Thymus (tissue), 11 donors: ENCODE data around the gene PIH1D1. TPM values are rescaled to one million over a fixed set of nuclear protein-coding genes. Genes with fewer than 3 reads are reported as not detected.
A peak's percentile ranks its signal among the peaks of the same experiment; 100 is the strongest.
"Not testable (repeated sequence)": the region's sequence is repeated elsewhere in the genome, so short reads cannot be mapped to it uniquely, and the experiment has no call there.

Source experiments
- DNase-seq, 9 donors: peaks; one replicate each; pipeline ENCODE4 v3.0.0-alpha.2; 2013; ENCODE audit warnings: low spot score in 9 of 9, low read depth in 6 of 9, missing footprints in 1 of 9
- H3K27ac ChIP-seq, 2 donors: one replicate each; pipeline ENCODE4 v1.5.1; 2013; ENCODE audit warnings: control low read depth in 1 of 2, low read depth in 1 of 2, low read length in 1 of 2, mild to moderate bottlenecking in 1 of 2, moderate library complexity in 1 of 2
- H3K27me3 ChIP-seq, 2 donors: one replicate each; pipeline ENCODE4 v1.5.1; 2013; ENCODE audit warnings: low read length in 1 of 2; ENCODE audit not compliant: control insufficient read depth in 2 of 2, insufficient read depth in 1 of 2
- H3K36me3 ChIP-seq, 2 donors: one replicate each; pipeline ENCODE4 v1.5.1; 2013; ENCODE audit warnings: low read length in 1 of 2, mild to moderate bottlenecking in 1 of 2, moderate library complexity in 1 of 2; ENCODE audit not compliant: control insufficient read depth in 2 of 2, insufficient read depth in 2 of 2
- H3K4me1 ChIP-seq, 2 donors: one replicate each; pipeline ENCODE4 v1.5.1; 2013; ENCODE audit warnings: low read length in 2 of 2; ENCODE audit not compliant: control insufficient read depth in 2 of 2, insufficient read depth in 2 of 2
- H3K4me3 ChIP-seq, 2 donors: one replicate each; pipeline ENCODE4 v1.5.1; 2013; ENCODE audit warnings: low read length in 2 of 2, control low read depth in 1 of 2, mild to moderate bottlenecking in 1 of 2
- H3K9me3 ChIP-seq, 2 donors: one replicate each; pipeline ENCODE4 v1.5.1; 2013; ENCODE audit warnings: low read length in 1 of 2, mild to moderate bottlenecking in 1 of 2; ENCODE audit not compliant: control insufficient read depth in 2 of 2, insufficient read depth in 1 of 2
- WGBS: extraction: QIAGEN DNeasy Blood & Tissue Kit; methylation state at CpG from one replicate; pipeline ENCODE4 v1.1.7; 2013; 5-methylcytosine and 5-hydroxymethylcytosine counted together
- polyA plus RNA-seq: library from polyadenylated mRNA; stranded (reverse); fragments of 200-250 nt; gene quantifications from one replicate; pipeline ENCODE4 v1.2.3, GENCODE V29; 2013
- total RNA-seq: library from RNA; stranded (reverse); fragments of 120-200 nt; gene quantifications from one replicate; pipeline ENCODE4 v1.2.4, GENCODE V29; 2013
- donor health status: healthy.

PIH1D1 gene
- total and polyA plus RNA-seq, 2 donors = 99.1 to 130 TPM

- H3K4me1 ChIP-seq = peaks cover 16 to 37% of the 10 kb centered on the region in 2 donors
Measured at GRCh38 chr19:49453757-49454240, 2.2 kb upstream of the PIH1D1 start.

GRCh38 chr19:49453013-49453756 lies 1.6 kb upstream of the PIH1D1 start, which contains the start of gene ALDH16A1:
Gene ALDH16A1, plus strand, starts transcription at chr19:49453225. Its CDS starts 107 bp downstream, at chr19:49453332.
- Histone ChIP-seq H3K27me3 (no peaks in the 10 kb centered on the region), H3K9me3 (peaks cover 0 to 12% of the 10 kb centered on the region in 2 donors), H3K27ac (peak within 1 kb of the TSS; percentile 98 to 99), H3K4me3 (peak within 1 kb of the TSS; percentile 80 to 89), H3K4me1 (peaks cover 16 to 42% of the 10 kb centered on the region in 2 donors), H3K36me3 (peaks cover 16 to 36% of the 10 kb centered on the region in 2 donors)
- DNase-seq = peak; percentile 90 to 98 (median 96)
- under 1% methylated on average over 66 of the region's 66 CpGs for WGBS

More at GRCh38 chr19:49453757-49454240, 2.2 kb upstream of the PIH1D1 start:
- Histone ChIP-seq H3K9me3 (peaks cover 0 to 12% of the 10 kb centered on the region in 2 donors), H3K36me3 (peaks cover 16 to 34% of the 10 kb centered on the region in 2 donors), H3K27me3 (no peaks in the 10 kb centered on the region), H3K27ac (peak overlapping the region; percentile 94 to 98), H3K4me3 (peak overlapping the region; percentile 70 to 80)
- WGBS = 39% methylated on average over 10 of the region's 10 CpGs
- DNase-seq = no peak

- Histone ChIP-seq H3K4me3 (peak overlapping the region; percentile 89 to 95), H3K9me3 (peaks cover 0 to 12% of the 10 kb centered on the region in 2 donors), H3K36me3 (peaks cover 36 to 40% of the 10 kb centered on the region in 2 donors), H3K27me3 (no peaks in the 10 kb centered on the region), H3K4me1 (peaks cover 16 to 48% of the 10 kb centered on the region in 2 donors), H3K27ac (no peak overlapping the region)
- DNase-seq = no peak
- 92% methylated on average over 7 of the region's 7 CpGs for WGBS
Measured at GRCh38 chr19:49450405-49450804, 1.2 kb downstream of the PIH1D1 start.

DNA sequence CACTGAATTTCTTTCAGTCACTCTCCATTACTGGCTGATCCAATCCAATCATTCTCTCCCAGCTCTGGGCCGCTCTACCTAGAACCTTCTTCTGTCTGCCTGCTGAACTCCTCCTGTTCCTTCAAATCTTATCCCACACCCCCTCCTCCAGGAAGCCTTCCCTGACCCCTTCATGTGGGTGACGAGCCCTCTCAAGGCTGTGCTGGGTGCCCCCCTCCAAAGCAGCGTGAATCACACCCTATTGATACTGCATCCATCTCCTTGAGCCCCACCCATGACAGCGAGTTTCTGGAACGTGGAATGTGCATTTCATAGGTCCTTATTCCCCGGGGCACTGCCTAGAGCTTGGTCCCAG lies 3.2 kb downstream of the PIH1D1 start:
- Histone ChIP-seq H3K27ac (no peak overlapping the region), H3K9me3 (peaks cover 0 to 7% of the 10 kb centered on the region in 2 donors), H3K4me3 (no peak overlapping the region), H3K36me3 (peaks cover 36 to 39% of the 10 kb centered on the region in 2 donors), H3K27me3 (no peaks in the 10 kb centered on the region), H3K4me1 (peaks cover 10 to 39% of the 10 kb centered on the region in 2 donors)
- 97% methylated on average over 6 of the region's 6 CpGs for WGBS
- DNase-seq = no peak

DNA sequence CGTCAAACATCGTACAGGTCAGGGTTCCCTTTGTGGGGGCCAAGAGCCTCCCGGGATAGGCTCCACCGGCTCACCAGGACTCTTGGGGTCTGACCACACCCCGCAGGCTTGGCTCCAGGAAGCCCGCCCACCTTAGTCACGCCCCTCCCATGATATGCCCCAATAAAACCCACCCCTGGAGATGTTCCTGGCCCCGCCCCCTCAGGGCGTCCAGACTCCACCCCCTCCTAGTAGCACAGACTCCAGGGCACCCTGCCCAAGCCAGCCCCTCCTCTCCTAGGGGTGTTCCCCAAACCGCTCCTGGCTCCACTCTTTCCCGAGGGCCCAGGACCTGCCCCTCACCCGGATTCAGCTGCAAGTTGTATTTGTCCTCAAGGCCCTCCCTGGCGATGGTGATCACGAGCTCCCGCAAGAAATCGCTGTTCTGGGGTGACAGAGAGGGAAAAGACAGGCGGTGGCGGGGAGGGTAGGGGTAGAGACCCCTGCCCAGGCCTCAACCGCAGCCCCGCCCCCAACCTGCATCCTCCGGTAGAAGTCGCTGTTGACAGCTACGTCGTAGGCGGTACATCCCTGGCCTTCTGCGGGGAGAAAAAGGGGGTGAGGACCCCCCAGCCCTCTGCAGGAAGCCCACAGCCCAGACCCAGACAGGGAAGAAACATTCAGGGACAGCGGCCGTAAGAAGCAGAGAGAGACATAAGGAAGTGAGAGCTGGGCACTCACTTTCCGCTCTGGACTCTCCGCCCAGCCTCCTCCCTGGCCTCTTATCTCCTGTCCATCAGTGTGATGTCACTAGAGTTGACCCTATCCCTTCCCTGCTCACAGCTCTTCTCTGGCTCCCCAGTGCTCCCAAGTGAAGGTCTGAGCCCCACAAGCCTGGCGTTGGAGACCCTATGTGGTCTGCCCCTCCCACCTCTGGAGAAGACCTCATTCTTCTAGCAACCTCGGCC lies 3.9 kb downstream of the PIH1D1 start:
- 97% methylated on average over 32 of the region's 32 CpGs for WGBS
- Histone ChIP-seq H3K4me3 (no peak overlapping the region), H3K27ac (no peak overlapping the region), H3K9me3 (peaks cover 0 to 7% of the 10 kb centered on the region in 2 donors), H3K27me3 (peaks cover 2 to 6% of the 10 kb centered on the region in 2 donors), H3K36me3 (peaks cover 36 to 39% of the 10 kb centered on the region in 2 donors), H3K4me1 (peaks cover 13 to 42% of the 10 kb centered on the region in 2 donors)
- no peak for DNase-seq

DNA sequence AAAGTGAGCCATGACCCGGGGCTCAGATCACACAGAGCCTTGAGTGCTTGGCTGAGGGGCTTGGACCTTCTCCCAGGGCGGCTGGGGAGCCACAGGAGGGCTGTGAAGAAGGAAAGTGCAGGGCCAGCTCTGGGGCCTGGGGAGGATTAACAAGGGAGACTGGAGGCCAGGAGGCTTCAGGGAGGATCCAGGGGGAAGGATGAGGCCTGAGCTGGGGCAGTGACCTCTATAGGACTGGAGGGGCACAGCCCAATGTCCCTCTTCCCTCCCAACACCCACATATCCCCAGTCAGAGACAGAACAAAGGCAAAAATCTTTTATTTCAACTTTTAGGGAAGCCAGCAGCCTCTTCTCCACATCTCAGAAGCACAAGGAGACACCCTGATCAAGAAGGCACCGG lies 5.6 kb downstream of the PIH1D1 start:
- Histone ChIP-seq H3K9me3 (peaks cover 0 to 7% of the 10 kb centered on the region in 2 donors), H3K27me3 (peaks cover 16 to 23% of the 10 kb centered on the region in 2 donors), H3K4me1 (peaks cover 10 to 34% of the 10 kb centered on the region in 2 donors)

GRCh38 chr19:49444100-49444700 lies 7.4 kb downstream of the PIH1D1 start:
- H3K4me3 ChIP-seq, DNase-seq, H3K27ac ChIP-seq: not testable (repeated sequence)
- WGBS = 86% methylated on average over 5 of the region's 5 CpGs
- Histone ChIP-seq H3K9me3 (peaks cover 0 to 12% of the 10 kb centered on the region in 2 donors), H3K27me3 (peaks cover 32 to 41% of the 10 kb centered on the region in 2 donors), H3K36me3 (peaks cover 27 to 30% of the 10 kb centered on the region in 2 donors), H3K4me1 (peaks cover 3 to 27% of the 10 kb centered on the region in 2 donors)

More for the DNA sequence above, 5.6 kb downstream of the PIH1D1 start:
- Histone ChIP-seq H3K4me3 (no peak overlapping the region), H3K27ac (no peak overlapping the region), H3K36me3 (peaks cover 36 to 39% of the 10 kb centered on the region in 2 donors)
- DNase-seq = no peak
- WGBS = 97% methylated on average over 3 of the region's 3 CpGs

- peaks cover 39 to 48% of the 10 kb centered on the region in 2 donors for H3K27me3 ChIP-seq
- peaks cover 20 to 24% of the 10 kb centered on the region in 2 donors for H3K36me3 ChIP-seq
- peak overlapping the region; percentile 49 to 59 for H3K4me3 ChIP-seq
- peaks cover 3 to 26% of the 10 kb centered on the region in 2 donors for H3K4me1 ChIP-seq
- WGBS = under 1% methylated on average over 47 of the region's 47 CpGs
- H3K27ac ChIP-seq = peak overlapping the region; percentile 67 to 77
- H3K9me3 ChIP-seq = peaks cover 0 to 12% of the 10 kb centered on the region in 2 donors
- peak; percentile 90 to 97 (median 93) for DNase-seq
Measured at GRCh38 chr19:49443366-49444099, 8.1 kb downstream of the PIH1D1 start.
